H4 (cell line): ENCODE data around the gene MYH13. TPM values are rescaled to one million over a fixed set of nuclear protein-coding genes. Genes with fewer than 3 reads are reported as not detected.
A peak's percentile ranks its signal among the peaks of the same experiment; 100 is the strongest.

ENCODE experiments used
- DNase-seq: peaks from one replicate; pipeline ENCODE4 v3.0.0-alpha.2; 2015; ENCODE audit warnings: low spot score
- total RNA-seq: library from RNA; depleted of rRNA; stranded (reverse); fragments of >200 nt; shearing (Covaris generic); gene quantifications from 2 replicates; pipeline ENCODE4 v1.2.3, GENCODE V29; 2014; rRNA removed

Gene MYH13
- total RNA-seq, result not detected in 2 replicates

DNA sequence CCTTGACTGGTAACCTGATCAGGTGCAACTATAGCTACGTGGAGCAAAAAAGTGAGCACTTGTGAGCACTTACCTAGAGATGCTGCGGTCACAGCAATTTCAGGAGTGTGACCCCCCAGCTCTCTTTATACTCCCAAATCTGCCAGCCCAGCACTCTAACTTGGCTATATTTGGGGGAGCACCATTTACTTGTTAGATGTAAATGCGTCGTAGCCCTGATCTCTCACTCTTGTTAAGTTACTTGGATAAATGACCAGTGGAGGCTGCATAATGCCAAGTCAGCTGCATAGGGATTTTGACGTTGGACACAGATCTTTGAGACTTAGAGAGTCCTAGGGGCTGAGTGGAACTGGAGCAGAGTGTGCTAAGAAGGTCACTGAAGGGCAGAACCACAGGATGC lies at the start of gene MYH13:
Gene MYH13 (minus strand): TSS at position 101 of the 400 bp plus-strand sequence. CDS start 8,476 bp downstream, outside the sequence.
- DNase-seq, result no peak

GRCh38 chr17:10421900-10422542 lies 49.2 kb upstream of the MYH13 start, which contains the start of gene MYH8:
MYH8 (minus strand) TSS chr17:10421950; CDS start chr17:10420227, 1,723 bp downstream.
- no peak for DNase-seq

DNA sequence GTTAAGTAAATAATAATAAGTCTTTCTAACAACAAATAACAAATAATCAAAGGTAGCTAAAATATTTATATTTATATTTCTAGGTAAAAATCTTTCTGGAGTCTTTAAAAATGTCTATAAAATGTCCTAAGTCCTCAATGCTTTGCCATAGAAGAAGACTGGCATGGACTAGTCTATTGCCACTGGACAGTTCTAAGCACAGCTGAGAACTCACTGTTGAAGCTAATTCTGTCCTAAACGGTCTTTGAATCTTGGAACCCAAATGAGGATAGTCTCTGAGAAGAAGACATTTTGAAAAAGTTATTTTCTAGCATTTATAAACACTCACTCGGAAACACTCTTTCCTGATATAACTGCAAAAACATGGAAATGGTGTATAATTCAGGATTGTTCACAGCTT lies 48.4 kb upstream of the MYH13 start:
- DNase-seq, result no peak

DNA sequence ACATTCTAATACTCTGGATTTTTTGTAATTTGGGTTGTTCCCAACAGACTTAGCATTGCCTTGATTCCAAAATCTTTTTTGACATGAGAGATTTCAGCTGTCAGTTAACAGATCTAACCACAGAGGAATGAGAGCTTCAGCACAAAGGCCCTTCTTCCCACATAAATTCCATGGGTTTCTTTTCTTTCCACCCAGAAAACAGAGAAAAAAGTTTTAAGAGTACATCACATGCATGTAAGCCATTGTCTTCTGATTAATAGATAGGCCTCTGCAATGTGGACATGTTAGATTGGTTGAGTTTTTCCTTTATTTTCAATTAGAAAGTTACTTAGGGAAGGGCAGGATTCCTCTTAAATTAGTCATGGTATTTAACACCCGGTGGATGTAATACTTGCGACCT lies 48.0 kb upstream of the MYH13 start:
- DNase-seq, result no peak

DNA sequence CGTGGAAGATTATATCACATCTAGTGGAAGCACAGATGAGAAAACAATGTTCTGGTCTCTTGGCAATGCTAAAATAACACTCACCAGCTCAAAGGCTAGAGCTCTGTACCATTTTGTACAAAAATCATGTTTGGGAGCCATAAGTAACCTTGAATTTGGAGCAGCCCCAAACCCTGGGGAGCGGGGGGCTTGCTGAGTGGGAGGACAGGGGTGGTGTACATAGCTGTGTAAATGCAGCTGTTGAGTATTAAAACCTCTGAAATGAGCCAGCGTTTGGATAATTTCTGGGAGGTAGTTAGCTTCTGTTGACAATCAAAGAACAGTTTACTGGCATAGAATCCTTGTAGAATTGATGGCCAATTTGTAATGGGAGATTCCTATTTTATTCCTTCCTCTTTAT lies 44.6 kb upstream of the MYH13 start:
- no peak for DNase-seq

- no peak for DNase-seq
Measured at GRCh38 chr17:10415161-10415560, 42.4 kb upstream of the MYH13 start.

DNA sequence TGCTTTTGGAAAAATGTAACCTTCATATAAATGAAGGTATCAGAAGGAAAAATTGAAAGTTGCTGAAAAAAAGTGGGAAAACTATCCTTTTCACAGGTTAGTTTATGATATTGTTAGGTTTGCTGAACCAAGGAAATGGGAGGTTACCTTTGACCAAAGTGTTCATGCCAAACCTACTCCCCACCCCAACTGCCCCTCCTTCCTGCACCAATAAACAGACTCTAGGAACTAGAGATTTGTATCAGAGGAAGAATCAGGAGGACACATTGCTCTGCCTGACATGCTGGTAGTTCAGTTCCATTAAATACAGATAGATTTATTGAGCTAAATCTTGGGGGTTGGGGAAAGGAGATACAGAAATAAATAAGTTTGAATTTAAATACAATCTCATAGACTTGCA lies 30.8 kb upstream of the MYH13 start:
- DNase-seq, result no peak

- DNase-seq, result no peak
Measured at GRCh38 chr17:10398352-10398751, 25.5 kb upstream of the MYH13 start.

GRCh38 chr17:10396524-10397163 lies 23.8 kb upstream of the MYH13 start:
- no peak for DNase-seq

DNA sequence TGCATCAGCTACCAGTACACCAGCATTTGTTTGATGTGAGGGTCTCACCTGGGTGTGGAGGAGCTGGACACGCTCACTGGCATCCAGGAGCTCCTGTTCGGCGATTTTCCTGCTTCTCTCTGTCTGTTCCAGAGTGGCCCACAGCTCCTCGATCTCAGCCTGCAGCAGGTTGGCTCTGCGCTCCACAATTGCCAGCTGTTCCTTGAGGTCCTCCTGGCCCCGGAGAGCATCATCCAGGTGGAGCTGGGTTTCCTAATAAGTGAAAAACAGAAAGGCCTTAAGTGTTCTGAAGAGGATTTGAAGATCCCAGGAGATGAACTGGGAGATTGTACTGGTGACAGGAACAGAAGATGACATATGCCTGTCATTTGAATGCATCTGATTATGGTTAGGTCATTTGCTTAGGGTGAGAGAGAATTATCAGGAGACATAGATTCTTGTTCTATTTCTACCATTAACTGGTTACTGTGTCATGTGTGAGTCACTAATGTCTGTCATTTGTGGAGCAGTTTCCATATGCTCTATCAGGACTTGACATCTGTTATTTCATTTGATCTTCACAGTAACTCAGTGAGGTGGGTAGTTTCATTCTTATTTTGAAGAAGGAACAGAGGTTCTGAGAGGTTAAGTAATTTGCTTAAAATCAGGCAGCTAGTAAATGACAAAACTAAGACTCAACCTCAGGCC lies 21.5 kb upstream of the MYH13 start:
- DNase-seq, result no peak

GRCh38 chr17:10392880-10393279 lies 20.1 kb upstream of the MYH13 start:
- DNase-seq, result no peak

DNA sequence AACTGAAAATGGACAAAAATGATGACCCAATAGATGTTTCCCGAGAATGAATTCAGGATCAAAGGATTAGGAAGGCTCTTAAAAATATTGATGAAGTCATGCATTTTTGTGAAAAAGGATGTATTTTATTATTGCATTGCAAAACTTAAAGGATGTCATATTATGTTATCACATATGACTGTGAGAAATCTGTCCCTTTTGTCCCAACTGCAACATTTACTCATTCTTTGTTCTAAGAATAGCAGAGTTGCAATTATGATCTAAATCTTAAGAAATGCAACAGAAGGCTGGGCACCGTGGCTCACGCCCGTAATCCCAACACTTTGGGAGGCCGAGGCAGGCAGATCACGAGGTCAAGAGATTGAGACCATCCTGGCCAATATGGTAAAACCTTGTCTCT lies 13.1 kb upstream of the MYH13 start:
- no peak for DNase-seq

- peak; percentile 4 for DNase-seq
Measured at GRCh38 chr17:10384175-10384574, 11.4 kb upstream of the MYH13 start.

DNA sequence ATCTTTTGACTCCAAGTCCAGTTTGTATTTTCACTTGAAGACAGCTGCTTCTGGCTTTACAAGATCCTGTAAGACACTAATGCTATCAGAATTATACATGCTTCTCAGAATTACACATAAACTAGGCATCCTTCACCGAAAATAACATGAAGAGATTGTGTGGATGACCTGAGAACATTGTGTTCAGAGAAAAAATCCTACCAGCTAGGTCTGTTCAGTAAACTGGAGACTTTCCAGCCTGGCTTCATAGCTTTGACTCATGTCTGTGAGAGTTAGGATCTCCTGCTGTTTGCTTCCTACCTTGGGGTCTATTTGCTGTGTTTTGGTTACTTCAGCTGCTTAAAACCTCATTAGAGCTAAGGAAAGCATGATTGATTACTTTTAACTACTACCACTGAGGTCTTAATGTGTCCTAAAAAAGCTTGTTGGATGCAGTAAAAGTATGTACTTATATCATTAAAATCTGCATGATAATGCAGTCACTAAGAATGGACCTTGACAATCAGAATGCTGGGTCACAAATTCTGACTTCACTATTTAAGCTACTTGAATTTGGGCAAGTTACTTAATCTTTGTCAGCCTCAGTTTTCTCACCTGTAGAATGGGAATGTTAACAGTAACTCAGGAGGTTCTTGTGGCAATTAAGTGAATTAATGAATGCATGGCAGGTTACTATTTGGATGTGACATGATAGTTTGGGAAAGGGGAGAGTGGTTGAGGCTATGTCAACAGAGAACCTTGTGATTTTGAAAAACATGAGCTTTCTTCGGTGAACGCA lies 8.0 kb upstream of the MYH13 start:
- no peak for DNase-seq

GRCh38 chr17:10370016-10370608 lies 2.7 kb downstream of the MYH13 start:
- DNase-seq, result no peak

GRCh38 chr17:10369239-10369638 lies 3.6 kb downstream of the MYH13 start:
- no peak for DNase-seq

DNA sequence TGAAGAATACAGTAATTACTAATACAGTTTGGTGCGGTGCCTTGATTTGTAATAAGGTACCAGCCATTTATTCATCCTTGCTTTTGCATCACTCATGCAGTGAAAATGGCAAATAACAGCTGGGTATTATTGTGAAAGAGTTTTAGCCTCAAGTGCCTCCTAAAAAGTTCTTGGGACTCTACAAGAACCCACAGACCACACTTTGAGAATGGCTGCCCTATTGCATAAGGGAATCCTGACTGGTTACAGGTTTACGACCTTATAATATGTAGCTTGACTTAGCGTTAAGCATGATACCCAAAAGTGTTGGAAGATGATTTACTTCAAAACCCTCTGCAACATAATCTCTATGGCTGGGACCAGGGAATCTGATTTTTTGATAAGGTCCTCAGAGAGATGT lies 4.2 kb downstream of the MYH13 start:
- DNase-seq, result no peak

DNA sequence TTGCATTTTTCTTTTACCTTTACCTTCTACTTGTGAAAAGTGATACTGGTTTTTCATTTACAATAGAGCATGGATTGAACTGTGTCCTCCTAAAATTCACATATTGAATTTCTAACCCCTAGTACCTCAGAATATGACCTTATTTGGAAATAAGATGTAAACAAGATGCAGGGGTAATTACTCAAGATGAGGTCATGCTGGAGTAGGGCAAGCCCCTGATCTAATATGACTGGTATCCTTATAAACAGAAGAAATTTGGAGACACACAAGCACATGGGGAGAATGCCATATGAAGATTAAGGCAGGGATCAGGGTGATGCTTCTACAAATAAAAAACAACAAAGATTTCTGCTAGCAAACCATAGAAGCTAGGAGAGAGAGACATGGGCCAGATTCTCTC lies 12.2 kb downstream of the MYH13 start:
- DNase-seq, result peak; percentile 22

DNA sequence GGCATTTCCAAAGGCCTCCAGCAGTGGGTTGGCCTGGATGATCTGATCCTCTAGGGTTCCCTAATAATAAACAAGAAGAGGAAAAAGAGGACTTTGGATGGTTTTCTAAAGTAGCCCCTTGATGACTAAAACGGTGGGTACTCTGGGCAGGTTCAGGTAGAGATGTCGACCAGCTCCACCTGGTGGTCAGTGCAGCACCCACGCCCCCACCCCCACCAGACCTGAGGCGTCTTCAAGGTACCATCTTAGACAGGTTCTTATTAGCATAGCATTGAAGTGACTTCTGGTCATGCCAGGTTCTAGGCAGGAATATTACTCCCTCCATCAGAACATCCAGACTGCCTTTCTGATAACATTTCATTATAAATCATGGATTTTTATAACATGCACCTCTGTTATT lies 15.0 kb downstream of the MYH13 start:
- DNase-seq, result no peak

- no peak for DNase-seq
Measured at GRCh38 chr17:10354651-10355050, 18.2 kb downstream of the MYH13 start.

- DNase-seq, result no peak
Measured at GRCh38 chr17:10352893-10353292, 19.9 kb downstream of the MYH13 start.

- peak; percentile 6 for DNase-seq
Measured at GRCh38 chr17:10349403-10349802, 23.4 kb downstream of the MYH13 start.
